K562 (cell line): Measurements from ENCODE around the gene LLGL2. TPM values are rescaled to one million over a fixed set of nuclear protein-coding genes. Genes with fewer than 3 reads are reported as not detected.
A peak's percentile ranks its signal among the peaks of the same experiment; 100 is the strongest.

ENCODE experiments used
- FOXP1 ChIP-seq: sonication (generic); formaldehyde crosslinking; IDR thresholded peaks from 2 replicates; pipeline ENCODE4 v1.8.0; 2022; ENCODE audit warnings: mild to moderate bottlenecking, missing genetic modification reagents
- GTF2F1 ChIP-seq: IDR thresholded peaks from 2 replicates; pipeline ENCODE4 v1.6.1; 2011; ENCODE audit warnings: low read depth, low read length, improper control_type of control experiment
- HIVEP1 ChIP-seq: fragments of 250-450 bp; sonication (Bioruptor Pico); IDR thresholded peaks from 2 replicates; pipeline ENCODE4 v1.4.0; 2020; ENCODE audit warnings: mild to moderate bottlenecking
- HNRNPL ChIP-seq: fragments of 200-400 bp; formaldehyde crosslinking; IDR thresholded peaks from 2 replicates; pipeline ENCODE4 v1.6.1; 2017; ENCODE audit warnings: low read depth, mild to moderate bottlenecking, low read length
- HNRNPUL1 ChIP-seq: fragments of 200-400 bp; formaldehyde crosslinking; IDR thresholded peaks from 2 replicates; pipeline ENCODE4 v1.6.1; 2017; ENCODE audit warnings: low read length
- IRF9 ChIP-seq: fragments of 450-650 bp; IDR thresholded peaks from 2 replicates; pipeline ENCODE4 v1.6.1; 2016; ENCODE audit warnings: missing biosample characterization, missing genetic modification characterization
- NR3C1 ChIP-seq: sonication (generic); formaldehyde crosslinking; IDR thresholded peaks from 2 replicates; pipeline ENCODE4 v1.8.1; 2022; ENCODE audit warnings: missing genetic modification reagents
- NUFIP1 ChIP-seq: fragments of 450-650 bp; IDR thresholded peaks from 2 replicates; pipeline ENCODE4 v1.6.1; 2018; ENCODE audit not compliant: partially characterized antibody
- SAP30 ChIP-seq: fragments of 200-600 bp; sonication (generic); IDR thresholded peaks from 2 replicates; pipeline ENCODE4 v1.6.1; 2012; ENCODE audit warnings: borderline replicate concordance, low read depth, mild to moderate bottlenecking, moderate library complexity, low read length, control low read depth, inconsistent platforms; ENCODE audit not compliant: insufficient read depth, poor library complexity, severe bottlenecking
- U2AF1 ChIP-seq: fragments of 200-400 bp; formaldehyde crosslinking; optimal IDR thresholded peaks from 2 replicates; pipeline ENCODE3; 2017; ENCODE audit warnings: mild to moderate bottlenecking, low read depth, low read length, moderate library complexity
- ZBTB33 ChIP-seq: sonication (generic); formaldehyde crosslinking; IDR thresholded peaks from 2 replicates; pipeline ENCODE4 v1.8.1; 2023; ENCODE audit warnings: mild to moderate bottlenecking, missing genetic modification reagents
- ZNF133 ChIP-seq: fragments of 250-450 bp; sonication (Bioruptor Pico); IDR thresholded peaks from 2 replicates; pipeline ENCODE4 v1.4.0; 2020; ENCODE audit warnings: mild to moderate bottlenecking
- ZNF134 ChIP-seq: fragments of 250-450 bp; sonication (Bioruptor Pico); conservative IDR thresholded peaks from 2 replicates; pipeline ENCODE4 v1.4.0; 2020
- ZNF431 ChIP-seq: sonication (generic); formaldehyde crosslinking; IDR thresholded peaks from 2 replicates; pipeline ENCODE4 v1.8.0; 2022; ENCODE audit warnings: mild to moderate bottlenecking, missing genetic modification reagents
- polyA plus RNA-seq, 8 experiments: library from polyadenylated mRNA; depleted of rRNA in 4 of 8; stranded (reverse) in 5 of 8; unstranded in 3 of 8; fragments of >200 nt; fragmentation: Nextera tagmentation in 2 of 8; fragmentation: Illumina TruSeq in 1 of 8; extraction: Ambion mirVana in 2 of 8; extraction: Trizol in 1 of 8; gene quantifications; 2 replicates each; pipeline versions ENCODE4 v1.2.1 to v1.2.3, GENCODE V29; 2011 to 2014; ENCODE audit warnings: inconsistent platforms in 1 of 8, missing spikeins in 1 of 8
- total RNA-seq, 7 experiments: library from RNA; depleted of rRNA in 6 of 7; stranded (reverse); fragments of >200 nt in 6 of 7; fragmentation: Illumina TruSeq in 2 of 7; extraction: Trizol in 2 of 7; gene quantifications; 2 replicates each; pipeline versions ENCODE4 v1.2.1 to v1.2.3, GENCODE V29; 2011 to 2021; ENCODE audit warnings: low replicate concordance in 1 of 7
- TF ChIP-seq, protein P1 (sequence below): fragments of 450-650 bp; formaldehyde crosslinking; IDR thresholded peaks from 2 replicates; pipeline ENCODE4 v1.4.0; 2020; ENCODE audit warnings: mild to moderate bottlenecking, moderate library complexity
- TF ChIP-seq, protein P2 (sequence below): sonication (generic); formaldehyde crosslinking; IDR thresholded peaks from 2 replicates; pipeline ENCODE4 v1.8.0; 2022; ENCODE audit warnings: mild to moderate bottlenecking, missing genetic modification reagents, borderline replicate concordance
- TF ChIP-seq, protein P3 (sequence below): fragments of 250-450 bp; sonication (Bioruptor Pico); IDR thresholded peaks from 2 replicates; pipeline ENCODE4 v1.5.0; 2020; ENCODE audit warnings: mild to moderate bottlenecking, borderline replicate concordance

The LLGL2 gene
- total and polyA plus RNA-seq, 9 of the 15 experiments (the other 6 are each of a cell fraction or from before 2014, with no cell fraction given): 0.32 to 24.4 (median 10.2) TPM

GRCh38 chr17:75515496-75516254, 9.8 kb upstream of the LLGL2 start, which contains the start of gene CASKIN2 (continued):
- TF ChIP-seq SAP30: peak; percentile 98
- peak; percentile 78 for TF ChIP-seq HNRNPL
- TF ChIP-seq ZNF133 (CRISPR knock-in tag): no peak
- TF ChIP-seq IRF9 (tag): no peak
- no peak for TF ChIP-seq ZNF134 (CRISPR knock-in tag)
- TF ChIP-seq NUFIP1: no peak
- TF ChIP-seq HNRNPUL1: no peak
- TF ChIP-seq ZBTB33 (CRISPR knock-in tag): peak; percentile 91
- TF ChIP-seq NR3C1 (CRISPR knock-in tag): peak; percentile 98
- no peak; the same call in 1 of the 2 replicates for TF ChIP-seq HIVEP1
- TF ChIP-seq, protein P1, sequence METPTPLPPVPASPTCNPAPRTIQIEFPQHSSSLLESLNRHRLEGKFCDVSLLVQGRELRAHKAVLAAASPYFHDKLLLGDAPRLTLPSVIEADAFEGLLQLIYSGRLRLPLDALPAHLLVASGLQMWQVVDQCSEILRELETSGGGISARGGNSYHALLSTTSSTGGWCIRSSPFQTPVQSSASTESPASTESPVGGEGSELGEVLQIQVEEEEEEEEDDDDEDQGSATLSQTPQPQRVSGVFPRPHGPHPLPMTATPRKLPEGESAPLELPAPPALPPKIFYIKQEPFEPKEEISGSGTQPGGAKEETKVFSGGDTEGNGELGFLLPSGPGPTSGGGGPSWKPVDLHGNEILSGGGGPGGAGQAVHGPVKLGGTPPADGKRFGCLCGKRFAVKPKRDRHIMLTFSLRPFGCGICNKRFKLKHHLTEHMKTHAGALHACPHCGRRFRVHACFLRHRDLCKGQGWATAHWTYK: peak; percentile 78
- TF ChIP-seq, protein P2, sequence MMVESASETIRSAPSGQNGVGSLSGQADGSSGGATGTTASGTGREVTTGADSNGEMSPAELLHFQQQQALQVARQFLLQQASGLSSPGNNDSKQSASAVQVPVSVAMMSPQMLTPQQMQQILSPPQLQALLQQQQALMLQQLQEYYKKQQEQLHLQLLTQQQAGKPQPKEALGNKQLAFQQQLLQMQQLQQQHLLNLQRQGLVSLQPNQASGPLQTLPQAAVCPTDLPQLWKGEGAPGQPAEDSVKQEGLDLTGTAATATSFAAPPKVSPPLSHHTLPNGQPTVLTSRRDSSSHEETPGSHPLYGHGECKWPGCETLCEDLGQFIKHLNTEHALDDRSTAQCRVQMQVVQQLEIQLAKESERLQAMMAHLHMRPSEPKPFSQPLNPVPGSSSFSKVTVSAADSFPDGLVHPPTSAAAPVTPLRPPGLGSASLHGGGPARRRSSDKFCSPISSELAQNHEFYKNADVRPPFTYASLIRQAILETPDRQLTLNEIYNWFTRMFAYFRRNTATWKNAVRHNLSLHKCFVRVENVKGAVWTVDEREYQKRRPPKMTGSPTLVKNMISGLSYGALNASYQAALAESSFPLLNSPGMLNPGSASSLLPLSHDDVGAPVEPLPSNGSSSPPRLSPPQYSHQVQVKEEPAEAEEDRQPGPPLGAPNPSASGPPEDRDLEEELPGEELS (CRISPR knock-in tag): peak; percentile 91; the same call in 1 of the 2 replicates
- TF ChIP-seq U2AF1: peak; percentile 71
- TF ChIP-seq ZNF431: peak; percentile 76
- TF ChIP-seq FOXP1 (CRISPR knock-in tag): peak; percentile 97
- TF ChIP-seq, protein P3, sequence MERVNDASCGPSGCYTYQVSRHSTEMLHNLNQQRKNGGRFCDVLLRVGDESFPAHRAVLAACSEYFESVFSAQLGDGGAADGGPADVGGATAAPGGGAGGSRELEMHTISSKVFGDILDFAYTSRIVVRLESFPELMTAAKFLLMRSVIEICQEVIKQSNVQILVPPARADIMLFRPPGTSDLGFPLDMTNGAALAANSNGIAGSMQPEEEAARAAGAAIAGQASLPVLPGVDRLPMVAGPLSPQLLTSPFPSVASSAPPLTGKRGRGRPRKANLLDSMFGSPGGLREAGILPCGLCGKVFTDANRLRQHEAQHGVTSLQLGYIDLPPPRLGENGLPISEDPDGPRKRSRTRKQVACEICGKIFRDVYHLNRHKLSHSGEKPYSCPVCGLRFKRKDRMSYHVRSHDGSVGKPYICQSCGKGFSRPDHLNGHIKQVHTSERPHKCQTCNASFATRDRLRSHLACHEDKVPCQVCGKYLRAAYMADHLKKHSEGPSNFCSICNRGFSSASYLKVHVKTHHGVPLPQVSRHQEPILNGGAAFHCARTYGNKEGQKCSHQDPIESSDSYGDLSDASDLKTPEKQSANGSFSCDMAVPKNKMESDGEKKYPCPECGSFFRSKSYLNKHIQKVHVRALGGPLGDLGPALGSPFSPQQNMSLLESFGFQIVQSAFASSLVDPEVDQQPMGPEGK (CRISPR knock-in tag): no peak
- TF ChIP-seq GTF2F1: no peak
